CD14-positive monocyte (primary cell): ENCODE measurements around the gene TACO1. TPM values are rescaled to one million over a fixed set of nuclear protein-coding genes. Genes with fewer than 3 reads are reported as not detected.

Experiments
- DNase-seq, 3 donors: peaks; one replicate each; pipeline ENCODE4 v3.0.0-alpha.2; 2011 to 2022
- H2AFZ ChIP-seq: 2 replicates; pipeline ENCODE4 v1.6.0; 2012; ENCODE audit warnings: mild to moderate bottlenecking, low read depth, low read length, inconsistent platforms; ENCODE audit not compliant: insufficient read depth, poor library complexity, severe bottlenecking
- H3K27ac ChIP-seq, 2 donors: 1 replicate in 1 of 2; 2 replicates in 1 of 2; pipeline ENCODE4 v1.5.1; 2012 to 2013; ENCODE audit warnings: low read length in 2 of 2, control low read depth in 1 of 2, inconsistent platforms in 1 of 2, low read depth in 1 of 2, mild to moderate bottlenecking in 1 of 2
- H3K27me3 ChIP-seq, 2 donors: one replicate each; pipeline versions ENCODE4 v1.6.0 to v1.6.1; 2011 to 2013; ENCODE audit warnings: low read length in 2 of 2; ENCODE audit not compliant: control insufficient read depth in 2 of 2, insufficient read depth in 2 of 2
- H3K36me3 ChIP-seq, 2 donors: replicated peaks in 1 of 2; 1 replicate in 1 of 2; 2 replicates in 1 of 2; pipeline versions ENCODE4 v1.5.1 to v1.6.1; 2012 to 2013; ENCODE audit warnings: low read length in 2 of 2, control low read depth in 1 of 2, inconsistent platforms in 1 of 2, mild to moderate bottlenecking in 1 of 2; ENCODE audit not compliant: insufficient read depth in 2 of 2, control insufficient read depth in 1 of 2
- H3K4me1 ChIP-seq, 2 donors: 1 replicate in 1 of 2; 2 replicates in 1 of 2; pipeline versions ENCODE4 v1.5.1 to v1.6.1; 2012 to 2013; ENCODE audit warnings: low read length in 2 of 2, control low read depth in 1 of 2, inconsistent platforms in 1 of 2, mild to moderate bottlenecking in 1 of 2, moderate library complexity in 1 of 2; ENCODE audit not compliant: insufficient read depth in 2 of 2, control insufficient read depth in 1 of 2
- H3K4me2 ChIP-seq: replicated peaks from 2 replicates; pipeline ENCODE3; 2012; ENCODE audit warnings: low read length, moderate library complexity, mild to moderate bottlenecking; ENCODE audit not compliant: poor library complexity, severe bottlenecking; ENCODE audit errors: extremely low read depth
- H3K4me3 ChIP-seq, 3 experiments: fragments of 200-600 bp in 1 of 3; sonication (generic) in 1 of 3; replicated peaks in 1 of 3; 1 replicate in 2 of 3; 2 replicates in 1 of 3; pipeline ENCODE4 v1.5.1; 2011 to 2013; ENCODE audit warnings: low read length in 3 of 3, mild to moderate bottlenecking in 3 of 3, control low read depth in 2 of 3, low read depth in 2 of 3, inconsistent platforms in 1 of 3, moderate library complexity in 1 of 3
- H3K79me2 ChIP-seq: 2 replicates; pipeline ENCODE4 v1.6.0; 2012; ENCODE audit warnings: mild to moderate bottlenecking, control low read depth, inconsistent platforms, low read length, moderate library complexity; ENCODE audit not compliant: insufficient read depth
- H3K9ac ChIP-seq: 2 replicates; pipeline ENCODE4 v1.6.0; 2017; ENCODE audit warnings: low read length, mild to moderate bottlenecking; ENCODE audit not compliant: insufficient read depth, poor library complexity, severe bottlenecking
- H3K9me3 ChIP-seq, 2 donors: replicated peaks in 1 of 2; 1 replicate in 1 of 2; 2 replicates in 1 of 2; pipeline versions ENCODE4 v1.5.1 to v1.6.1; 2012 to 2013; ENCODE audit warnings: low read length in 2 of 2, control low read depth in 1 of 2; ENCODE audit not compliant: control insufficient read depth in 1 of 2, insufficient read depth in 1 of 2
- H4K20me1 ChIP-seq: 2 replicates; pipeline ENCODE4 v1.6.0; 2012; ENCODE audit warnings: mild to moderate bottlenecking, low read length, control low read depth, moderate library complexity; ENCODE audit not compliant: insufficient read depth
- H3K27ac Mint-ChIP-seq, 7 donors: one replicate each; pipeline ENCODE4 v1.8.0; 2020; ENCODE audit warnings: mild to moderate bottlenecking in 7 of 7, mixed read lengths in 7 of 7, moderate library complexity in 6 of 7, inconsistent platforms in 2 of 7
- H3K27me3 Mint-ChIP-seq, 3 donors: one replicate each; pipeline ENCODE4 v1.8.0; 2021 to 2022; ENCODE audit warnings: low read depth in 3 of 3, mild to moderate bottlenecking in 3 of 3, mixed read lengths in 3 of 3, moderate library complexity in 3 of 3, inconsistent platforms in 1 of 3
- H3K36me3 Mint-ChIP-seq, 2 donors: one replicate each; pipeline ENCODE4 v1.8.0; 2020; ENCODE audit warnings: mixed read lengths in 2 of 2, inconsistent platforms in 1 of 2, mild to moderate bottlenecking in 1 of 2
- H3K4me1 Mint-ChIP-seq: one replicate; pipeline ENCODE4 v1.8.0; 2020; ENCODE audit warnings: mild to moderate bottlenecking, mixed read lengths
- H3K4me3 Mint-ChIP-seq, 2 donors: one replicate each; pipeline ENCODE4 v1.8.0; 2020; ENCODE audit warnings: mild to moderate bottlenecking in 2 of 2, mixed read lengths in 2 of 2, moderate library complexity in 1 of 2
- H3K9me3 Mint-ChIP-seq, 7 donors: one replicate each; pipeline ENCODE4 v1.8.0; 2020 to 2022; ENCODE audit warnings: mixed read lengths in 7 of 7, mild to moderate bottlenecking in 6 of 7, moderate library complexity in 6 of 7, inconsistent platforms in 2 of 7
- WGBS: methylation state at CpG from one replicate; pipeline ENCODE4 v1.1.5; 2013; ENCODE audit warnings: missing lambda C conversion rate; ENCODE audit not compliant: insufficient coverage; 5-methylcytosine and 5-hydroxymethylcytosine counted together
- intact Hi-C, 2 donors: fragments of 100-400 bp; cut with micrococcal nuclease; formaldehyde crosslinking; loops; one replicate each; pipeline versions ENCODE4 v1.15.0 to v1.15.1; 2023
- polyA plus RNA-seq, 3 donors: library from polyadenylated mRNA; depleted of rRNA in 1 of 3; unstranded in 2 of 3; stranded (reverse) in 1 of 3; fragments of 300-500 nt in 2 of 3; fragments of >200 nt in 1 of 3; fragmentation: Illumina TruSeq in 2 of 3; gene quantifications; 1 replicate in 2 of 3; 2 replicates in 1 of 3; pipeline ENCODE4 v1.2.3, GENCODE V29; 2012 to 2021
- TF ChIP-seq, protein P1 (sequence below): fragments of 200-600 bp; IDR thresholded peaks from one replicate; pipeline ENCODE4 v1.8.0; 2022; ENCODE audit warnings: antibody characterized with exemption, mild to moderate bottlenecking

TACO1 gene
- polyA plus RNA-seq, 3 donors = 4.1 to 12.5 (median 9.5) TPM

DNA sequence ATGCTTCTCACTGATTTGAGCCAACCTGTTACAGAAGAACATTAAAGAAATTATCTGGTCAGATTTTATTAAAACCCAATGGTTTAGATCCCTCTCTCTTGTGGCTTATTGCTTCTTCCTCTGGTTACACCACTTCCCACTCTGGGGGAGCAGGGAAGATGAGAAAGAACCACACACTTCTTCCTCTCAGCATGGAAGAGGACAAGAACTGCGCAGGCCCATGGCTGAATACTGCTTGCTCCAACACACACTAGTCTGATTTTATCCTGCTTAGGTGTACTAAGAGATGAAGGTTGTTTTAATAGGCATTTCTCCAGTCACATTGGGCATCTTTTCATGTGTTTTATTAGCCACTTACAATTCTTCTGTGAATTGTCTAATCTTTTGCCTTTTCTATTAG lies 49.1 kb downstream of the TACO1 start:
- Histone ChIP-seq H3K27me3 (no peaks in the 10 kb centered on the region), H3K4me3 (peak overlapping the region in 1 of 3 experiments; percentile 49), H3K79me2 (peaks cover 70% of the 10 kb centered on the region), H3K9ac (no peak overlapping the region), H4K20me1 (peaks cover 45% of the 10 kb centered on the region), H3K4me2 (peak overlapping the region; percentile 60), H3K9me3 (no peaks in the 10 kb centered on the region), H3K36me3 (peaks cover 39 to 66% of the 10 kb centered on the region in 2 donors), H3K27ac (peak overlapping the region in 1 of 2 donors; percentile 50), H2AFZ (no peak overlapping the region), H3K4me1 (peaks cover 83 to 93% of the 10 kb centered on the region in 2 donors)
- Mint-ChIP-seq H3K4me1 (peaks cover 91% of the 10 kb centered on the region), H3K4me3 (peak overlapping the region in 1 of 2 donors; percentile 20), H3K9me3 (no peaks in the 10 kb centered on the region), H3K27ac (peak overlapping the region; percentile 7 to 88 (median 75)), H3K36me3 (peaks cover 69 to 83% of the 10 kb centered on the region in 2 donors), H3K27me3 (peaks cover 0 to 2% (median 1%) of the 10 kb centered on the region in 3 donors)
- peak; percentile 37 to 63 (median 56) for DNase-seq
- intact Hi-C loops = loop anchor here in 1 of 2 donors (5.0 kb wide), 1 partner anchor 47 kb away; no protein-coding TSS in a partner anchor
- no CpG with 5 or more reads among the region's 1 CpG for WGBS
- TF ChIP-seq, protein P1, sequence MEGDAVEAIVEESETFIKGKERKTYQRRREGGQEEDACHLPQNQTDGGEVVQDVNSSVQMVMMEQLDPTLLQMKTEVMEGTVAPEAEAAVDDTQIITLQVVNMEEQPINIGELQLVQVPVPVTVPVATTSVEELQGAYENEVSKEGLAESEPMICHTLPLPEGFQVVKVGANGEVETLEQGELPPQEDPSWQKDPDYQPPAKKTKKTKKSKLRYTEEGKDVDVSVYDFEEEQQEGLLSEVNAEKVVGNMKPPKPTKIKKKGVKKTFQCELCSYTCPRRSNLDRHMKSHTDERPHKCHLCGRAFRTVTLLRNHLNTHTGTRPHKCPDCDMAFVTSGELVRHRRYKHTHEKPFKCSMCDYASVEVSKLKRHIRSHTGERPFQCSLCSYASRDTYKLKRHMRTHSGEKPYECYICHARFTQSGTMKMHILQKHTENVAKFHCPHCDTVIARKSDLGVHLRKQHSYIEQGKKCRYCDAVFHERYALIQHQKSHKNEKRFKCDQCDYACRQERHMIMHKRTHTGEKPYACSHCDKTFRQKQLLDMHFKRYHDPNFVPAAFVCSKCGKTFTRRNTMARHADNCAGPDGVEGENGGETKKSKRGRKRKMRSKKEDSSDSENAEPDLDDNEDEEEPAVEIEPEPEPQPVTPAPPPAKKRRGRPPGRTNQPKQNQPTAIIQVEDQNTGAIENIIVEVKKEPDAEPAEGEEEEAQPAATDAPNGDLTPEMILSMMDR = no peak

- H3K27me3 ChIP-seq = no peaks in the 10 kb centered on the region
- H3K4me2 ChIP-seq = no peak overlapping the region
- no CpG with 5 or more reads among the region's 3 CpGs for WGBS
- peaks cover 77% of the 10 kb centered on the region for H3K4me1 Mint-ChIP-seq
- no peak overlapping the region for H3K4me3 Mint-ChIP-seq
- peaks cover 0 to 2% (median 1%) of the 10 kb centered on the region in 3 donors for H3K27me3 Mint-ChIP-seq
- H2AFZ ChIP-seq = no peak overlapping the region
- no peaks in the 10 kb centered on the region for H3K9me3 Mint-ChIP-seq
- H3K4me3 ChIP-seq = no peak overlapping the region
- peak overlapping the region in 3 of 7 donors; percentile 11 to 25 (median 21) for H3K27ac Mint-ChIP-seq
- peaks cover 74% of the 10 kb centered on the region for H3K79me2 ChIP-seq
- H3K36me3 Mint-ChIP-seq = peaks cover 74 to 86% of the 10 kb centered on the region in 2 donors
- H4K20me1 ChIP-seq = peaks cover 65% of the 10 kb centered on the region
- no peak overlapping the region for H3K27ac ChIP-seq
- peaks cover 49 to 80% of the 10 kb centered on the region in 2 donors for H3K36me3 ChIP-seq
- H3K4me1 ChIP-seq = peaks cover 68 to 81% of the 10 kb centered on the region in 2 donors
- no peak overlapping the region for H3K9ac ChIP-seq
- H3K9me3 ChIP-seq = no peaks in the 10 kb centered on the region
- DNase-seq = no peak
- intact Hi-C loops = loop anchor here in 1 of 2 donors (5.0 kb wide), 1 partner anchor 45 kb away; no protein-coding TSS in a partner anchor
- TF ChIP-seq, protein P1 = no peak
Observed at GRCh38 chr17:63652106-63652505, 51.4 kb downstream of the TACO1 start.
